Globus pallidus (tissue), 1 donor: Measurements from ENCODE around the gene SYNE3.

ENCODE experiments used
- DNase-seq: peaks from one replicate; pipeline ENCODE4 v3.0.0-alpha.2; 2015; ENCODE audit warnings: low spot score

SYNE3 gene

DNA sequence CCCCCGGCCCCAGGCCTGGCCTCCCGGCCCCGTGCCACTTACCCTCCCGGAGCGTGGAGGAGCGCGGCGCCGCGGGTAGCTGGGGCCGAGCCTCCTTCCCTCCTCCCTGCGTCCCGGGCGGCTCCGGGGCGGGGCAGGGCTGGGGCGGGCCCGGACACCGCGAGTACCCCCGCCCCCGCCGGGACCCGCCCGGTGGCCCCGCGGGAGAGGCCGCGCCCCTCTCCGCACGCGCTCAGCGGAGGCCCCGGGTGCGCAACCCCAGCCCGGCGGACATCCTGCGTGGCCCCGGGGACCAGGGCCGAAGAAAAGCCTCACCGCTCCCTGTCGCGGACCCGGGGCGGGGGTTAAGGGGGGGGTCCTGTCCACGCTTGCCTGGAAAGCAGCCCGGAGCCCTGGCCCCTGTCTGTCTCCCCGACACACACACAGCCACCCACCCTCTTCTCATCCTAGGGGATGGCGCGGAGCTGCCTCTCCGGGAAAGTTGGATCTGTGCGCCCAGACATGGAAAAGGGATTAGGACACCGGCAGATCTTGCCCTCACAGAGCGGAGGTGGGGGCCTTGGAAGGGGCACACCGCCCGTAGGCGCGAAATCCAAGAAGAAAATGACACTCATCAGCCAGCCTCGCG, at the start of gene SYNE3:
TSS of gene SYNE3 (minus strand) at position 97 of the 628 bp plus-strand sequence. CDS start 40,829 bp downstream, outside the sequence.
- DNase-seq = no peak

- no peak for DNase-seq
These were observed 47.6 kb upstream of the SYNE3 start for GRCh38 chr14:95564060-95564459.

- no peak for DNase-seq
These were observed 46.6 kb upstream of the SYNE3 start for GRCh38 chr14:95562892-95563685.

GRCh38 chr14:95561001-95561412, 44.6 kb upstream of the SYNE3 start:
- DNase-seq = peak; percentile 59

GRCh38 chr14:95559203-95559602, 42.8 kb upstream of the SYNE3 start:
- no peak for DNase-seq

- no peak for DNase-seq
These were observed 41.4 kb upstream of the SYNE3 start for GRCh38 chr14:95557832-95558231.

GRCh38 chr14:95557291-95557690, 40.8 kb upstream of the SYNE3 start:
- no peak for DNase-seq

DNA sequence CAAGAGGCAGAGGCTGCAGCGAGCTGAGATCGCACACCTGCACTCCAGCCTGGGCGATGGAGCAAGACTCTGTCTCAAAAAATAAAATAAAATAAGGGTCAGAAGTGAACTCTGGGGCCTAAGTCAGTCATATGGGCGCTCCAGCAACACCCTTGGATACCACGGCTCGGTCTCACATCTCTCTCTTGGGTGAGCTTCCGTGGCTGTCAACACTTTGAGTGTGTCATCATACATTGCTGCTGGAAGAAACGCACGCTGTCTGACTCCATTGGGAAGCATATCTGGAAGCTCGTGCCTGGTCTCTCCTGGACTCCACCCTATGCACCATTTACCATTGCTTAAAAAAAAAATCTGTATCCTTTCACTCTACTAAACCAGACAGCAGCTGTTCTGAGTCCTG, 38.6 kb upstream of the SYNE3 start:
- no peak for DNase-seq

GRCh38 chr14:95553141-95553540, 36.7 kb upstream of the SYNE3 start:
- DNase-seq = no peak

DNA sequence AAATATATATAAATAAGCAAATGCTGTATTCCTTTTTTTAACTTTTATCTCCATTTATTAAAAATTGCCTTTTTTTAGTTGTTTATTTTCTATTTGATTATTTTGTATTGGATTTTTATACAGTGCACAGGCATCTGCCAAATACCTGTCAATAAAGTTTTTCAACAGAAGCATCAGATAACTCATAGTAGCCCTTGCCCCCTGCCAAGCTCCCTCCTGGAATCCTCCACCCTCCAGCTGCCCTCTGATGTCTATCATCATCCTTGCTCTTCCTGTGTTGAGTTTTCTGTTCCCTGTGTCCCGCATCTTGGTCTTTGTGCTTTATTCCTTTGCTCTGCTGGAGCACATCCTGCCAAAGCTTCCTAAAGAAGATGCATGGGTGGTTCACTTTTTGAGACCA, 35.0 kb upstream of the SYNE3 start:
- DNase-seq = no peak

DNA sequence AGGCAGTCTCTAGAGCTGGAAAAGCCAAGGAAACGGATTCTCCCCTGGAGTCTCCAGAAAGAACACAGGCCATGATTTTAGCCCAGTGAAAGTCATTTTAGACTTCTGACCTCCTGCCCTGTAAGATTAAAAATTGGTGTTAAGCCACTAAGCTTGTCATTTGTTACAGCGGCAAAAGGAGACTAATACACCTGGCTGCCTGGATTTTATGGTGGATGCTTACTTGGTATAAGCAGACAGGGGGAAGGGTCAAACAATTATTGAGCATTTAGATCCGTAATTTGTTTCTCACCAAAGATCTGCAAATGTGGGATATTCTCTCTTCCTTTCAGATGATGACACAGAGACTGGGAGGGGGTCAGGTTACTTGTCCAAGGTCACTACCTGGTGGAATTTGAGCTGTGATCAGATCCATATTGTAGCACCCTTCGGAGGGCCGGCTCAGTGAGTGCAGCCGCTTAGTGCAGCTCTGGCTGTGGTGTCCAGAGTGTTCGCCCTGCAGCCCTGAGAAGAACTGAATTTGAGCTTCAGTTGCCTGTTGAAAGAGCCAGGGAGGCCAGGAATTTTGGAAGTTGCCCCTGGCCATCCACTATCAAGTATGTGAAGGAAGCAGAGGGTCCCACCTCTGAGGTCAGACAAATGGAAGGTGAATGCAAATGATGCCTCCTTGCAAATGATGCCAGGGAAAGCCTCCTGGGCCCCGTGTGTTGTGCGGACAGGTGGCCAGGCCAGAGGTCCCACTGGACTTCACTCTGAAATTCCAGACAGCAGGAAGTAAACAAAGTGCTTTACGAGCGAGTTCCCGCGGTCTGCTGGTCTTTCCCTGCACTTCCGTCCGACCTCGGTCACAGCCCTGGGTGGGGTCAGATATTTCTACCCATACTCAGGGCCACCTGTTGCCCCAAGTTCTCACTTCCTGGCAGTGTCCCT, 33.5 kb upstream of the SYNE3 start:
- no peak for DNase-seq

GRCh38 chr14:95548328-95548929, 32.0 kb upstream of the SYNE3 start:
- DNase-seq = no peak

- DNase-seq = no peak
These were observed 31.3 kb upstream of the SYNE3 start for GRCh38 chr14:95547626-95548327.

- no peak for DNase-seq
These were observed 30.8 kb upstream of the SYNE3 start for GRCh38 chr14:95547272-95547625.

GRCh38 chr14:95545515-95546168, 29.2 kb upstream of the SYNE3 start:
- DNase-seq = no peak

DNA sequence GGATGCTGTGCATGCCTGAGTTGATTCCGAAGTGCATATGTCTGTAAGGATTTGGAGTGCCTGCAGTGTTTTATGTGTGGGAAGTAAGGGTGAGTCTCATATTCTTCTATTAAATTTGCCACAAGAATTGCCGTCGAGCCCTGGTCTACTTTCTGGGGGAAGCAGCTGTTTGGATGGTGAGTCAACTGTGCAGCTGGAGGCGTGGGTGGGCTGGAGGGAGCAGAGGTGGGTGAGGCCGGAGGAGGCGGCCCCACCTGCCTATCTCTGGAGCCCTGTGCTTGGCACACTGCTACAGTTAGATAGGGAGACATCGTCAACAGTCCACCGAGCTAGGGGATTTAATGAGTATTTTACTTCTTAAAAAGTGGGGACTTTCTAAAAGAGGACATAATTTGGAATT, 28.1 kb upstream of the SYNE3 start:
- no peak for DNase-seq

DNA sequence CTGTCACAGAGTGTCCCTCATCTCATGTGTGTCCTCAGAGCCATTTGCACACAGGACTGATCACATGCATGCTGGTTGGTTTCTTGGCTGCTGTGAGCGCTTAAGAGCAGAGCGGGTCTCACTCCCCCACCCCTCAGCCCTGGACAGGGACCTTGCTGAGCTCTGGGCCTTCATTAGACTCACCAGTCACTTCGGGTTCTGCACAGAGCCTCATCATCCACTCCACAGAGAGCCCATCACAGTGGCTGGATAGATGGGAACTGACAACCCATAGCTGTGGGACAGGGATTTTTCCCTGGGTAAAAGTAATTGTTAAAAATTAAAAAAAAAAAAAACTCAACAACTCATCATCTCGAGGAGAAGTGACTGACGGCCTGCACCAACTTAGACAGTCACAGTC, 26.6 kb upstream of the SYNE3 start:
- no peak for DNase-seq

DNA sequence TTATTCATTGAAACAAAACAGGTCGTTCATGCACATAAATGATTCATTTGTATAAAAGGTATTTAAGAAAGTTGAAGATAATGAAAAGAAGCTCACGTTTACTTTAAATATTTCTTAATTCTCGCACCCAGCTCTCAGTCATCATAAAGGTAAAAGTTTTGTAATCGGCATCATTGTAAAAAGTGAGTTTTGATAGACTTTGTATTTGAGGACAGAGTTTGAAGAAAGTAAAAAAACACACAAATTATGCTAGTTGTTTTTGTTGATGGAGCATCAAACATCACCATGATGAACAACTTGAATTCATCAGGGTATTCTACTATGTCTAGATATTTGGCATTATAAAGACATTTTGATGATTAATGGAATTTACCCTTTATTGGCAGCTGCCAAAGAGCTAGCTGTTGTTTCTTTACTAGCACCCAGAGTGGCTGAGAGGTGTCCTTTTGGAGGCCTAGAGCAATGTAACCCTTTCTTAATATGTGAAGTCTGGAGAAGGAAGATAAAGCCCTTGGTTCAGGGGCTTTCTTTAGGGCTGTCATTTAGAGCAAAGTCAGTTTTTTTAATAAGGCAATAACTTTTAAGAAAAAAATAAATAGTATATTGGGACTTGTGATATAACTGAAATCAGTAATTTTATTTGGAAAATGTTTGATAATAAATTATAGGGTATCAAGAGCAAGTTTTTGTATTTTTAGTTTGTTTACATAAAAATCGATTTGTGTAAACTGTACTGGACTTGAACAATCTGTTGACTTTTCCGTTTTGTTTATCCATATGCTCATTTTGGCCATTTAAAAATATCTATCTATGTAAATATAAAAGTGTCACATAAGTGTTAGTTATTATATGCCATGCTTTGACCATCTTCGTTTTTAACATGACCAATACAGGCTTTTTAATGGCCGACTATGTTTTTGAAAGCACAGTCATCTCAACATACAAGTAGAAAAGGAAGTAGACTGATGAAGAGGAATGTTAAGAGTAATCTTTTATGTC, 25.8 kb upstream of the SYNE3 start:
- DNase-seq = no peak

GRCh38 chr14:95541346-95541745, 24.9 kb upstream of the SYNE3 start:
- no peak for DNase-seq
